Esophagus squamous epithelium (tissue), 5 donors: ENCODE data around the gene ARHGAP44. TPM values are rescaled to one million over a fixed set of nuclear protein-coding genes. Genes with fewer than 3 reads are reported as not detected.

Experiments used
- DNase-seq: peaks from one replicate; lab custom pipeline; 2025; lab: John Stamatoyannopoulos, UW
- H3K27ac ChIP-seq, 4 donors: fragments of 200-600 bp; sonication (generic); one replicate each; pipeline ENCODE4 v1.5.1; 2016 to 2019; ENCODE audit warnings: mild to moderate bottlenecking in 1 of 4
- H3K27me3 ChIP-seq, 4 donors: fragments of 200-600 bp; sonication (generic); 1 replicate in 3 of 4; 2 replicates in 1 of 4; pipeline versions ENCODE4 v1.5.1 to v1.6.0; 2017 to 2021; ENCODE audit warnings: antibody characterized with exemption in 1 of 4
- H3K36me3 ChIP-seq, 3 donors: fragments of 200-600 bp; sonication (generic); one replicate each; pipeline ENCODE4 v1.5.1; 2016 to 2019
- H3K4me1 ChIP-seq, 3 donors: fragments of 200-600 bp; sonication (generic); one replicate each; pipeline ENCODE4 v1.5.1; 2017 to 2019
- H3K4me3 ChIP-seq, 4 donors: fragments of 200-600 bp; sonication (generic); 1 replicate in 3 of 4; 2 replicates in 1 of 4; pipeline ENCODE4 v1.5.1; 2016 to 2019; ENCODE audit warnings: mild to moderate bottlenecking in 2 of 4, moderate library complexity in 1 of 4
- H3K9me3 ChIP-seq, 3 donors: fragments of 200-600 bp; sonication (generic); one replicate each; pipeline ENCODE4 v1.5.1; 2016 to 2019
- POLR2A ChIP-seq, 4 donors: fragments of 450-650 bp; IDR thresholded peaks; one replicate each; pipeline ENCODE4 v1.6.1; 2017; ENCODE audit warnings: antibody characterized with exemption in 4 of 4, mild to moderate bottlenecking in 4 of 4, moderate library complexity in 3 of 4
- WGBS, 2 donors: methylation state at CpG; one replicate each; pipeline ENCODE4 v1.1.5; 2018; 5-methylcytosine and 5-hydroxymethylcytosine counted together
- intact Hi-C: fragments of 100-400 bp; cut with DNase I; formaldehyde crosslinking; loops from one replicate; pipeline ENCODE4 v1.15.0; 2022
- total RNA-seq, 4 donors: library from RNA; depleted of rRNA; stranded (reverse); fragments of >200 nt; gene quantifications; one replicate each; pipeline ENCODE4 v1.1.0, GENCODE V29; 2016
- TF ChIP-seq, protein P1 (sequence below), 6 experiments: fragments of 450-650 bp in 4 of 6; fragments of 200-600 bp in 2 of 6; sonication (generic) in 2 of 6; IDR thresholded peaks; one replicate each; pipeline ENCODE4 v1.5.1; 2016 to 2019; ENCODE audit warnings: antibody characterized with exemption in 6 of 6, mild to moderate bottlenecking in 4 of 6, moderate library complexity in 4 of 6
- donor health status: DM: yes; HTN: yes; CAD: no.

Gene ARHGAP44
- total RNA-seq, 4 donors from 2014 or later, result 0.61 to 1.9 (median 0.89) TPM

- H3K9me3 ChIP-seq, result peaks cover 0 to 4% (median 0%) of the 10 kb centered on the region in 3 donors
- H3K27me3 ChIP-seq, result no peaks in the 10 kb centered on the region
- no peak overlapping the region for H3K4me3 ChIP-seq
- H3K36me3 ChIP-seq, result no peaks in the 10 kb centered on the region
- H3K27ac ChIP-seq, result no peak overlapping the region
- no peaks in the 10 kb centered on the region for H3K4me1 ChIP-seq
- intact Hi-C loops, result no loop called here
- DNase-seq, result no peak
- TF ChIP-seq, protein P1, sequence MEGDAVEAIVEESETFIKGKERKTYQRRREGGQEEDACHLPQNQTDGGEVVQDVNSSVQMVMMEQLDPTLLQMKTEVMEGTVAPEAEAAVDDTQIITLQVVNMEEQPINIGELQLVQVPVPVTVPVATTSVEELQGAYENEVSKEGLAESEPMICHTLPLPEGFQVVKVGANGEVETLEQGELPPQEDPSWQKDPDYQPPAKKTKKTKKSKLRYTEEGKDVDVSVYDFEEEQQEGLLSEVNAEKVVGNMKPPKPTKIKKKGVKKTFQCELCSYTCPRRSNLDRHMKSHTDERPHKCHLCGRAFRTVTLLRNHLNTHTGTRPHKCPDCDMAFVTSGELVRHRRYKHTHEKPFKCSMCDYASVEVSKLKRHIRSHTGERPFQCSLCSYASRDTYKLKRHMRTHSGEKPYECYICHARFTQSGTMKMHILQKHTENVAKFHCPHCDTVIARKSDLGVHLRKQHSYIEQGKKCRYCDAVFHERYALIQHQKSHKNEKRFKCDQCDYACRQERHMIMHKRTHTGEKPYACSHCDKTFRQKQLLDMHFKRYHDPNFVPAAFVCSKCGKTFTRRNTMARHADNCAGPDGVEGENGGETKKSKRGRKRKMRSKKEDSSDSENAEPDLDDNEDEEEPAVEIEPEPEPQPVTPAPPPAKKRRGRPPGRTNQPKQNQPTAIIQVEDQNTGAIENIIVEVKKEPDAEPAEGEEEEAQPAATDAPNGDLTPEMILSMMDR (IDR thresholded peaks at IDR 0.05), result no peak
- TF ChIP-seq POLR2A (IDR thresholded peaks at IDR 0.05), result no peak
- WGBS, 2 donors, result 80 to 85% methylated on average over 5 of the region's 5 CpGs
Observed at GRCh38 chr17:12909046-12909445, 119.7 kb downstream of the ARHGAP44 start.

- WGBS, 2 donors, result 85 to 92% methylated on average over 1 of the region's 1 CpG
- intact Hi-C loops, result no loop called here
Observed at GRCh38 chr17:12909511-12909910, 120.2 kb downstream of the ARHGAP44 start.

DNA sequence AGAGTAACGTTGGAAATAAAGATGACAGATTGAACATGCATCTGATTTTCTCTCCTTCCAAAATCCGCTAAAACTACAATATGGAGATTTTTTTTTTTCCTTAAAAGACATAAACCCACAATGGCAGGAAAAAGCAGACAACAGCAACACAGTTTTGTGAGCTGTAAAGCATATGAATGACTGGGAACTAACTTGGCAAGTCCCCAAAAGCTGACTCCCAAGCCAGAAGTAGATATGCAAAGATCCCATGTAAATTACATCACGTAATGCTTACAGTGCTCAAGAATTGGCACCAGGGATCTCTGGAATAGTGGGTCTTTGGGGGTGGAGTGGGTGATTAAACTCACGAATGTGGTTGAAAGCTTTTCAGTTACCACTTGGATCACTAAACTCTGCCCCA is 121.9 kb downstream of the ARHGAP44 start:
- WGBS, 2 donors, result 55 to 62% methylated on average over 4 of the region's 4 CpGs
- Histone ChIP-seq H3K27me3 (no peaks in the 10 kb centered on the region), H3K4me1 (no peaks in the 10 kb centered on the region), H3K36me3 (peaks cover 0 to 8% (median 0%) of the 10 kb centered on the region in 3 donors), H3K4me3 (no peak overlapping the region), H3K9me3 (peaks cover 0 to 4% (median 0%) of the 10 kb centered on the region in 3 donors), H3K27ac (no peak overlapping the region)
- DNase-seq, result no peak
- TF ChIP-seq, protein P1 (IDR thresholded peaks at IDR 0.05), result no peak
- no peak for TF ChIP-seq POLR2A (IDR thresholded peaks at IDR 0.05)
- intact Hi-C loops, result no loop called here

More at GRCh38 chr17:12909511-12909910, 120.2 kb downstream of the ARHGAP44 start:
- no peaks in the 10 kb centered on the region for H3K36me3 ChIP-seq
- DNase-seq, result no peak
- H3K27ac ChIP-seq, result no peak overlapping the region
- no peaks in the 10 kb centered on the region for H3K4me1 ChIP-seq
- no peak overlapping the region for H3K4me3 ChIP-seq
- H3K27me3 ChIP-seq, result no peaks in the 10 kb centered on the region
- TF ChIP-seq, protein P1 (IDR thresholded peaks at IDR 0.05), result no peak
- no peak for TF ChIP-seq POLR2A (IDR thresholded peaks at IDR 0.05)
- H3K9me3 ChIP-seq, result peaks cover 0 to 4% (median 0%) of the 10 kb centered on the region in 3 donors

- DNase-seq, result no peak
Observed at GRCh38 chr17:12917399-12917798, 128.1 kb downstream of the ARHGAP44 start.

DNA sequence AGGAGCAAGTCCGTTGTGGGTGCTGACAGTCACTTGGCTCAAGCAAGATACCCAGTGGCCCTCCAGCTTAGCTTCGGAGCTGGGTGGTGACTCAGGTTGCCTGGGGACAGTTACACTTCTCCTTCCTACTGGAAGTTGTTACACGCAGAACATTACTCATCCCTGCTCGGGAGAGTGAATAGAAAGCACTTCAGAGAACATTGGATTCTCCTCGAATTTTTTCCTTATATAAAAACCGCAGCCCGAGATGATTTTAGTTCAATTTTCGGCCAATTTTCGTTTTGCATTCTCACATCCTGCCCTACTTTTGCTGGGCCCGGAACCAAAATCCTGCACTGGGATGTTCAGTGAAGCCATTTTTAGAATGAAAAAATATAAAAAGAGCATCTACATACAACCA is 128.8 kb downstream of the ARHGAP44 start:
- 68 to 75% methylated on average over 10 of the region's 10 CpGs for WGBS, 2 donors
- Histone ChIP-seq H3K27ac (no peak overlapping the region), H3K36me3 (peaks cover 0 to 18% (median 0%) of the 10 kb centered on the region in 3 donors), H3K4me3 (no peak overlapping the region), H3K4me1 (no peaks in the 10 kb centered on the region), H3K27me3 (no peaks in the 10 kb centered on the region), H3K9me3 (no peaks in the 10 kb centered on the region)
- no peak for DNase-seq
- intact Hi-C loops, result no loop called here
- TF ChIP-seq, protein P1 (IDR thresholded peaks at IDR 0.05), result no peak
- no peak for TF ChIP-seq POLR2A (IDR thresholded peaks at IDR 0.05)

More at GRCh38 chr17:12917399-12917798, 128.1 kb downstream of the ARHGAP44 start:
- H3K4me1 ChIP-seq, result no peaks in the 10 kb centered on the region
- H3K27ac ChIP-seq, result no peak overlapping the region
- peaks cover 0 to 18% (median 0%) of the 10 kb centered on the region in 3 donors for H3K36me3 ChIP-seq
- intact Hi-C loops, result no loop called here
- 67 to 70% methylated on average over 6 to 7 of the region's 7 CpGs for WGBS, 2 donors
- H3K4me3 ChIP-seq, result no peak overlapping the region
- TF ChIP-seq, protein P1 (IDR thresholded peaks at IDR 0.05), result no peak
- TF ChIP-seq POLR2A (IDR thresholded peaks at IDR 0.05), result no peak
- no peaks in the 10 kb centered on the region for H3K27me3 ChIP-seq
- no peaks in the 10 kb centered on the region for H3K9me3 ChIP-seq
